SU-DHL-6 (cell line): ENCODE measurements around the gene ARNT2.
"Not testable (repeated sequence)": the region's sequence is repeated elsewhere in the genome, so short reads cannot be mapped to it uniquely, and the experiment has no call there.

Experiments
- H2AFZ ChIP-seq: fragments of 200-600 bp; sonication (generic); 2 replicates; pipeline ENCODE4 v1.6.1; 2014; ENCODE audit warnings: low read depth, mild to moderate bottlenecking, moderate library complexity, mixed read lengths, antibody characterized with exemption, low read length; ENCODE audit not compliant: severe bottlenecking
- H3F3A ChIP-seq: fragments of 200-600 bp; shearing (Covaris generic); 2 replicates; pipeline ENCODE4 v1.6.0; 2016; ENCODE audit warnings: antibody characterized with exemption, mild to moderate bottlenecking; ENCODE audit not compliant: insufficient read depth
- H3K27ac ChIP-seq: fragments of 200-600 bp; sonication (generic); 2 replicates; pipeline ENCODE4 v1.5.1; 2016; ENCODE audit warnings: low read depth, mild to moderate bottlenecking, low read length, moderate library complexity, mixed read lengths
- H3K27me3 ChIP-seq: fragments of 200-600 bp; sonication (generic), shearing (Covaris generic); 2 replicates; pipeline ENCODE4 v1.6.0; 2014; ENCODE audit warnings: mild to moderate bottlenecking, low read length
- H3K36me3 ChIP-seq: fragments of 200-600 bp; sonication (generic); 2 replicates; pipeline ENCODE4 v1.6.1; 2014; ENCODE audit warnings: mild to moderate bottlenecking, low read length, mixed read lengths
- H3K4me2 ChIP-seq: fragments of 300-600, 200-600 bp; shearing (Covaris generic), sonication (generic); 2 replicates; pipeline ENCODE4 v1.6.0; 2014; ENCODE audit warnings: low read length, low read depth, mild to moderate bottlenecking; ENCODE audit not compliant: poor library complexity, severe bottlenecking
- H3K4me3 ChIP-seq: fragments of 200-600 bp; sonication (generic); 2 replicates; pipeline ENCODE4 v1.5.1; 2014; ENCODE audit warnings: antibody characterized with exemption, low read length, mild to moderate bottlenecking, mixed read lengths; ENCODE audit not compliant: insufficient read depth, poor library complexity, severe bottlenecking
- H3K79me2 ChIP-seq: fragments of 200-600 bp; sonication (generic); 2 replicates; pipeline ENCODE4 v1.6.1; 2014; ENCODE audit warnings: mild to moderate bottlenecking, low read length, moderate library complexity; ENCODE audit not compliant: insufficient read depth
- H3K9ac ChIP-seq: fragments of 200-600 bp; sonication (generic); 2 replicates; pipeline ENCODE4 v1.7.0; 2014; ENCODE audit warnings: mild to moderate bottlenecking, low read length
- H3K9me2 ChIP-seq: fragments of 200-600 bp; sonication (generic); replicated peaks from 2 replicates; pipeline ENCODE4 v1.6.1; 2014; ENCODE audit warnings: low read length; ENCODE audit not compliant: insufficient read depth
- H3K9me3 ChIP-seq: fragments of 200-600 bp; sonication (generic); 2 replicates; pipeline ENCODE4 v1.6.1; 2014; ENCODE audit warnings: low read length, mixed read lengths; ENCODE audit not compliant: insufficient read depth
- H4K20me1 ChIP-seq: fragments of 200-600 bp; sonication (generic); 2 replicates; pipeline ENCODE4 v1.6.1; 2014; ENCODE audit warnings: low read depth, mild to moderate bottlenecking, antibody characterized with exemption, low read length, moderate library complexity, mixed read lengths
- CTCF ChIP-seq: fragments of 200-600 bp; sonication (generic); IDR thresholded peaks from one replicate; pipeline ENCODE4 v1.5.1; 2017; ENCODE audit warnings: antibody characterized with exemption, mild to moderate bottlenecking, low read length, moderate library complexity; ENCODE audit not compliant: insufficient read depth, poor library complexity, severe bottlenecking
- EZH2phosphoT487 ChIP-seq: fragments of 200-600 bp; sonication (generic), shearing (Covaris generic); conservative IDR thresholded peaks from 2 replicates; pipeline ENCODE4 v1.6.1; 2018; ENCODE audit warnings: mild to moderate bottlenecking, antibody characterized with exemption, low read length, moderate library complexity, mixed read lengths

ARNT2 gene

GRCh38 chr15:80509800-80510199, 105.6 kb downstream of the ARNT2 start:
- Histone ChIP-seq H3K9ac (no peak overlapping the region), H3K27me3 (no peaks in the 10 kb centered on the region), H3K4me2 (no peak overlapping the region), H3K9me3 (no peaks in the 10 kb centered on the region), H2AFZ (no peak overlapping the region), H3K9me2 (no peaks in the 10 kb centered on the region), H3F3A (no peaks in the 10 kb centered on the region), H3K27ac (no peak overlapping the region), H4K20me1 (no peaks in the 10 kb centered on the region), H3K4me3 (no peak overlapping the region), H3K36me3 (no peaks in the 10 kb centered on the region), H3K79me2 (no peaks in the 10 kb centered on the region)
- TF ChIP-seq CTCF, result no peak
- TF ChIP-seq EZH2phosphoT487, result no peak

- not testable (repeated sequence) for H3K9me2 ChIP-seq, H3K4me2 ChIP-seq, H3K27me3 ChIP-seq, H3K4me3 ChIP-seq, H3K79me2 ChIP-seq, H3K9ac ChIP-seq, H3K27ac ChIP-seq, H3K36me3 ChIP-seq, H2AFZ ChIP-seq, H3K9me3 ChIP-seq, H3F3A ChIP-seq, H4K20me1 ChIP-seq
Measured at GRCh38 chr15:80510985-80511384, 106.8 kb downstream of the ARNT2 start.

- Histone ChIP-seq H3K27me3 (no peaks in the 10 kb centered on the region; the same call in 1 of the 2 replicates), H3K9me3 (no peaks in the 10 kb centered on the region), H3K79me2 (no peaks in the 10 kb centered on the region), H3K27ac (no peak overlapping the region), H3F3A (no peaks in the 10 kb centered on the region), H2AFZ (no peak overlapping the region), H3K4me3 (no peak overlapping the region), H3K9ac (no peak overlapping the region), H4K20me1 (no peaks in the 10 kb centered on the region), H3K36me3 (no peaks in the 10 kb centered on the region), H3K4me2 (no peak overlapping the region), H3K9me2 (no peaks in the 10 kb centered on the region)
- TF ChIP-seq CTCF (no peak), EZH2phosphoT487 (no peak)
Measured at GRCh38 chr15:80512726-80513660, 108.8 kb downstream of the ARNT2 start.
